GM12891 (cell line): ENCODE results near the gene NEDD9.

Experiments
- POLR2A ChIP-seq: IDR thresholded peaks from 2 replicates; pipeline ENCODE4 v1.6.1; 2011; ENCODE audit warnings: low read depth, low read length, control low read depth
- POLR2AphosphoS5 ChIP-seq: IDR thresholded peaks from 2 replicates; pipeline ENCODE4 v1.6.1; 2011; ENCODE audit warnings: low read depth, low read length, control low read depth
- SPI1 ChIP-seq: IDR thresholded peaks from 2 replicates; pipeline ENCODE4 v1.6.1; 2011; ENCODE audit warnings: low read depth, low read length, control low read depth
- TAF1 ChIP-seq: IDR thresholded peaks from 2 replicates; pipeline ENCODE4 v1.6.1; 2011; ENCODE audit warnings: low read depth, low read length, control low read depth

DNA sequence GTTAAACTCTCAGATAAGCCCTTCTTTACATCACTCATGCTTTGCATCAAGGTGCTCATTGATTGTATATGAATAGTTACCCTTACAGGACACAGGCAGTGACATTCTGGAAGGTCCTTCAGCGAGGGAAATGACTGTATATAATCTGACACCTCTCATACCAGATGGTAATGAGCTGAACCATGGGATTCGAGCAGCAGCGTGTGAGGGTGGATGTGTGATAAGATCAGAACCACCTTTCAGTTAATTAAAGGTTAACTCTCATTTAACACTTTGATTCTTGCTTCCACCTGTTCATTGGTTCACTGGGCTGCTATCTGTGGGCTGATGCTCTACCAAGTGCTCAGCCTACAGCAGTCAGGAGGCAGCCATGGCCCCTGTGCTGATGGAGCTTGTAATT, 24.2 kb downstream of the NEDD9 start:
- TF ChIP-seq TAF1 (no peak), POLR2AphosphoS5 (no peak), POLR2A (no peak), SPI1 (no peak)
